ENCODE results near the gene PTPRN.
A peak's percentile ranks its signal among the peaks of the same experiment; 100 is the strongest.

Gene PTPRN

GRCh38 chr2:219282375-219282774 is 26.8 kb downstream of the PTPRN start:
- Histone ChIP-seq H3K4me2 (ENCODE audit: low read depth, low read length, poor library complexity, severe bottlenecking) (no peak overlapping the region), H3K27ac (ENCODE audit: low read depth, low read length) (no peak overlapping the region), H2AFZ (ENCODE audit: low read depth, low read length, severe bottlenecking) (no peak overlapping the region), H3K79me2 (ENCODE audit: insufficient read depth, low read length) (0 out of 2 replicates have a peak, but pooled peaks cover under 1% of the 10 kb centered on the region), H3K9me2 (replicated peaks; ENCODE audit: insufficient read depth, low read length) (no peaks in the 10 kb centered on the region), H3K9me3 (ENCODE audit: insufficient read depth, low read length) (no peaks in the 10 kb centered on the region), H3K9ac (ENCODE audit: low read length) (no peak overlapping the region), H3K36me3 (ENCODE audit: low read length) (no peaks in the 10 kb centered on the region), H3F3A (ENCODE audit: insufficient read depth) (peaks cover 13% of the 10 kb centered on the region), H4K20me1 (ENCODE audit: low read depth, low read length) (no peaks in the 10 kb centered on the region), H3K4me3 (ENCODE audit: insufficient read depth, low read length, poor library complexity, severe bottlenecking) (no peak overlapping the region), H3K27me3 (ENCODE audit: low read length) (no peaks in the 10 kb centered on the region)
- no peak for TF ChIP-seq EZH2phosphoT487 (conservative IDR thresholded peaks at IDR 0.05; ENCODE audit: low read length)
- TF ChIP-seq, protein P1, sequence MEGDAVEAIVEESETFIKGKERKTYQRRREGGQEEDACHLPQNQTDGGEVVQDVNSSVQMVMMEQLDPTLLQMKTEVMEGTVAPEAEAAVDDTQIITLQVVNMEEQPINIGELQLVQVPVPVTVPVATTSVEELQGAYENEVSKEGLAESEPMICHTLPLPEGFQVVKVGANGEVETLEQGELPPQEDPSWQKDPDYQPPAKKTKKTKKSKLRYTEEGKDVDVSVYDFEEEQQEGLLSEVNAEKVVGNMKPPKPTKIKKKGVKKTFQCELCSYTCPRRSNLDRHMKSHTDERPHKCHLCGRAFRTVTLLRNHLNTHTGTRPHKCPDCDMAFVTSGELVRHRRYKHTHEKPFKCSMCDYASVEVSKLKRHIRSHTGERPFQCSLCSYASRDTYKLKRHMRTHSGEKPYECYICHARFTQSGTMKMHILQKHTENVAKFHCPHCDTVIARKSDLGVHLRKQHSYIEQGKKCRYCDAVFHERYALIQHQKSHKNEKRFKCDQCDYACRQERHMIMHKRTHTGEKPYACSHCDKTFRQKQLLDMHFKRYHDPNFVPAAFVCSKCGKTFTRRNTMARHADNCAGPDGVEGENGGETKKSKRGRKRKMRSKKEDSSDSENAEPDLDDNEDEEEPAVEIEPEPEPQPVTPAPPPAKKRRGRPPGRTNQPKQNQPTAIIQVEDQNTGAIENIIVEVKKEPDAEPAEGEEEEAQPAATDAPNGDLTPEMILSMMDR (IDR thresholded peaks at IDR 0.05; ENCODE audit: insufficient read depth, low read length, poor library complexity, severe bottlenecking) = no peak

DNA sequence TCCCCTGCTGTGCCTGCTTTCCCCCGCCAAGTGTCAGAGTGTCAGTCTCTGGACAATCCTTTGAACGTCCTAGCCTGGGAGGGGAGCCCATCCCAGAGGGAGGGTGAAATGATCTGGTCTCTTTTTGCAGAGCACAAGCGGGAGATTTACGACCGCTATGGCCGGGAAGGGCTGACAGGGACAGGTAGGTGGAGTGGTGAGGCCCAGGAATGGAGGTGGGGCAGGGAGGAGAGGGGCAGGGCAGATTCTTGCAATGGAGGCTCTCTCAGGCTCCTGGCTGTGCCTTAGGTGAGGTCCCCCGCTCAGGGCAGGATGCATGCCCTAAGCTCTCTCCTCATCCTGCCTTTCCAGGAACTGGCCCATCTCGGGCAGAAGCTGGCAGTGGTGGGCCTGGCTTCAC is 27.6 kb downstream of the PTPRN start:
- Histone ChIP-seq H3K27me3 (ENCODE audit: low read length) (no peaks in the 10 kb centered on the region), H3K79me2 (ENCODE audit: insufficient read depth, low read length) (0 out of 2 replicates have a peak, but pooled peaks cover 4% of the 10 kb centered on the region), H3K9ac (ENCODE audit: low read length) (no peak overlapping the region), H3K4me2 (ENCODE audit: low read depth, low read length, poor library complexity, severe bottlenecking) (no peak overlapping the region), H3K9me2 (replicated peaks; ENCODE audit: insufficient read depth, low read length) (no peaks in the 10 kb centered on the region), H3K9me3 (ENCODE audit: insufficient read depth, low read length) (no peaks in the 10 kb centered on the region), H3K27ac (ENCODE audit: low read depth, low read length) (no peak overlapping the region), H3K4me3 (ENCODE audit: insufficient read depth, low read length, poor library complexity, severe bottlenecking) (no peak overlapping the region), H4K20me1 (ENCODE audit: low read depth, low read length) (no peaks in the 10 kb centered on the region), H3F3A (ENCODE audit: insufficient read depth) (peaks cover 13% of the 10 kb centered on the region), H3K36me3 (ENCODE audit: low read length) (no peaks in the 10 kb centered on the region), H2AFZ (ENCODE audit: low read depth, low read length, severe bottlenecking) (no peak overlapping the region)
- TF ChIP-seq EZH2phosphoT487 (conservative IDR thresholded peaks at IDR 0.05; ENCODE audit: low read length) = no peak
- TF ChIP-seq, protein P1 (IDR thresholded peaks at IDR 0.05; ENCODE audit: insufficient read depth, low read length, poor library complexity, severe bottlenecking) = no peak

DNA sequence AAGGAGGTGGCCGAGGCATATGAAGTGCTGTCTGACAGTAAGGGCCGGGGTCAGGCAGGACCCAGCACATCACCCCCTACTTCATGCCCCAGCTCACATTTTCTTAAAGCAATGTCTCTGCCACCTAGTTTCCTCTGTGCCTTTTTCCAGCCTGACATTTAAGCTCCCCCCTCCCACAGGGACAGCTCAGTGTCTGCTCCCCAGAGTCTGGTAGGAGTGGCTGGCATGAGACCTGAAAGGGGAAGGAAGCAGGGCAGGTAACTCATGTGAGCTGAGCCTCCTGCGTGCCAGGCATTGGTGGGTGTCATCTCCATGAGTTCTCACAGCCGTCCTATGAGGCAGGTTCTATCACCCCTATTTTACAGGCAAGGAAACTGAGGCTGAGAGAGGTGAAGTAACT is 28.6 kb downstream of the PTPRN start:
- Histone ChIP-seq H3K79me2 (ENCODE audit: insufficient read depth, low read length) (0 out of 2 replicates have a peak, but pooled peaks cover 4% of the 10 kb centered on the region), H3K27me3 (ENCODE audit: low read length) (no peaks in the 10 kb centered on the region), H3K4me2 (ENCODE audit: low read depth, low read length, poor library complexity, severe bottlenecking) (peak overlapping the region; percentile 60), H3K9ac (ENCODE audit: low read length) (peak overlapping the region; percentile 63; the same call in 1 of the 2 replicates), H3K36me3 (ENCODE audit: low read length) (no peaks in the 10 kb centered on the region), H3K9me2 (replicated peaks; ENCODE audit: insufficient read depth, low read length) (no peaks in the 10 kb centered on the region), H2AFZ (ENCODE audit: low read depth, low read length, severe bottlenecking) (no peak overlapping the region), H4K20me1 (ENCODE audit: low read depth, low read length) (no peaks in the 10 kb centered on the region), H3K27ac (ENCODE audit: low read depth, low read length) (peak overlapping the region; percentile 98; the same call in 1 of the 2 replicates), H3K9me3 (ENCODE audit: insufficient read depth, low read length) (no peaks in the 10 kb centered on the region), H3F3A (ENCODE audit: insufficient read depth) (peaks cover 13% of the 10 kb centered on the region), H3K4me3 (ENCODE audit: insufficient read depth, low read length, poor library complexity, severe bottlenecking) (no peak overlapping the region)
- TF ChIP-seq, protein P1 (IDR thresholded peaks at IDR 0.05; ENCODE audit: insufficient read depth, low read length, poor library complexity, severe bottlenecking) = no peak
- no peak for TF ChIP-seq EZH2phosphoT487 (conservative IDR thresholded peaks at IDR 0.05; ENCODE audit: low read length)
